PFSK-1 (cell line): ENCODE data around the gene TRIM9.

ENCODE experiments used
- FOXP2 ChIP-seq: optimal IDR thresholded peaks from 2 replicates; pipeline ENCODE3; 2011; ENCODE audit warnings: borderline replicate concordance, control low read depth, inconsistent platforms; ENCODE audit not compliant: insufficient read depth; ENCODE audit errors: extremely low read length, extremely low read depth
- POLR2AphosphoS5 ChIP-seq: IDR thresholded peaks from 2 replicates; pipeline ENCODE4 v1.6.1; 2012; ENCODE audit warnings: low read depth, mild to moderate bottlenecking, control low read depth, low read length, moderate library complexity
- SIN3A ChIP-seq: IDR thresholded peaks from 2 replicates; pipeline ENCODE4 v1.6.1; 2012; ENCODE audit warnings: mild to moderate bottlenecking, low read length, moderate library complexity, borderline replicate concordance; ENCODE audit not compliant: insufficient read depth
- TAF1 ChIP-seq: IDR thresholded peaks from 2 replicates; pipeline ENCODE4 v1.6.1; 2012; ENCODE audit warnings: low read length, control low read depth, borderline replicate concordance; ENCODE audit not compliant: insufficient read depth
- TF ChIP-seq, protein P1 (sequence below), 2 experiments: IDR thresholded peaks; 2 replicates each; pipeline versions ENCODE4 v1.6.1 to v1.8.0; 2011 to 2012; ENCODE audit warnings: low read depth in 2 of 2, low read length in 2 of 2, control low read depth in 1 of 2, inconsistent platforms in 1 of 2, mild to moderate bottlenecking in 1 of 2, moderate library complexity in 1 of 2; ENCODE audit not compliant: insufficient read depth in 1 of 2

TRIM9 gene

DNA sequence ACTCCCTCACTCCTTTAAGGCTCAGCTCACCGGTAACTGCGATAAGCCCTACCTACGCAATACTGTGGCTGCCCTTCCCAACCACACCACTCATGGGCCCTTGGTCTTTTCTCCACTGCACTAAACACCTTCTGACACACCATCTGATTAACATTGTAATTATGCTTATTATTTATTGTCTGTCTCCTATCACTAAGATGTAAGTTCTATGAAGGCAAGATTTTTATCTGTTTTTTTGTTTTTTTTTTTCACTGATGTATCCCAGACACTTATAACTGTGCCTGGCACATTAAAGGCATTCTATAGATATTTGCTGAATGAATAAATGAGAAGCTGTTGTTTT, 116.4 kb downstream of the TRIM9 start:
- TF ChIP-seq, protein P1, sequence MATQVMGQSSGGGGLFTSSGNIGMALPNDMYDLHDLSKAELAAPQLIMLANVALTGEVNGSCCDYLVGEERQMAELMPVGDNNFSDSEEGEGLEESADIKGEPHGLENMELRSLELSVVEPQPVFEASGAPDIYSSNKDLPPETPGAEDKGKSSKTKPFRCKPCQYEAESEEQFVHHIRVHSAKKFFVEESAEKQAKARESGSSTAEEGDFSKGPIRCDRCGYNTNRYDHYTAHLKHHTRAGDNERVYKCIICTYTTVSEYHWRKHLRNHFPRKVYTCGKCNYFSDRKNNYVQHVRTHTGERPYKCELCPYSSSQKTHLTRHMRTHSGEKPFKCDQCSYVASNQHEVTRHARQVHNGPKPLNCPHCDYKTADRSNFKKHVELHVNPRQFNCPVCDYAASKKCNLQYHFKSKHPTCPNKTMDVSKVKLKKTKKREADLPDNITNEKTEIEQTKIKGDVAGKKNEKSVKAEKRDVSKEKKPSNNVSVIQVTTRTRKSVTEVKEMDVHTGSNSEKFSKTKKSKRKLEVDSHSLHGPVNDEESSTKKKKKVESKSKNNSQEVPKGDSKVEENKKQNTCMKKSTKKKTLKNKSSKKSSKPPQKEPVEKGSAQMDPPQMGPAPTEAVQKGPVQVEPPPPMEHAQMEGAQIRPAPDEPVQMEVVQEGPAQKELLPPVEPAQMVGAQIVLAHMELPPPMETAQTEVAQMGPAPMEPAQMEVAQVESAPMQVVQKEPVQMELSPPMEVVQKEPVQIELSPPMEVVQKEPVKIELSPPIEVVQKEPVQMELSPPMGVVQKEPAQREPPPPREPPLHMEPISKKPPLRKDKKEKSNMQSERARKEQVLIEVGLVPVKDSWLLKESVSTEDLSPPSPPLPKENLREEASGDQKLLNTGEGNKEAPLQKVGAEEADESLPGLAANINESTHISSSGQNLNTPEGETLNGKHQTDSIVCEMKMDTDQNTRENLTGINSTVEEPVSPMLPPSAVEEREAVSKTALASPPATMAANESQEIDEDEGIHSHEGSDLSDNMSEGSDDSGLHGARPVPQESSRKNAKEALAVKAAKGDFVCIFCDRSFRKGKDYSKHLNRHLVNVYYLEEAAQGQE (IDR thresholded peaks at IDR 0.05; ENCODE audit: insufficient read depth in 1 of 2, low read depth in 2 of 2, low read length in 2 of 2): no peak
- no peak for TF ChIP-seq SIN3A
- no peak for TF ChIP-seq FOXP2
- no peak for TF ChIP-seq TAF1

DNA sequence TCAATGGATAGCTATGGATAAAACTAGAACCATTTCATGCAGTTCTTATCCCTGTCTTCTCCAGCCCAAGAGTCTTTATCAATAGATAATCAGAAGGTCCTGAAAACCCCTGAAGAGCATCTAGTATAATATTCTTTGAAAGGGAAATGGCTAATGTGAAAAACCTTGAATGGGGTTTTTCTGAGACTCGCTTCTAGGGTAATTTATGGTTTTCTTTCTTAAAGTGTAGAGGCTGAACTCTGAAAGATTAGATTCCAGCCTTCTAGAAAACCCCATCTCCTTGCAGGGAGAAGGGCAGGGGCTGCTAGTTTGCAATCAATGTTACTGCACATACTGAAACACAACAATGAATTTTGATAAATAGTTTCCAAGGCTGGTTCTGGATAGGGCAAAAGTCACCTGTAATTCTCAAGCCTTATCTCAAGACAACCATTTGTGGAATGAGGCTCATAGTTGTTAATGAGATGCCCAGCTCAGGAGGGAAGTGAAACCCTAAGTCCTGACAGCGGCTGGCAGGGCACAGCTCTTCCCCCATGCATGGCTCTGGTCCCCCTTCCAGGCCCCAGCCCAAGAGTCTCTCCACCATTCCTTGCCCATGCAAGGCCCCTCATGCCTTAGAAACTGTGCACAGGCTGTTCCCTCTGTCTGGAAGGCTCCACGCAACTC, 116.9 kb downstream of the TRIM9 start:
- TF ChIP-seq, protein P1 (IDR thresholded peaks at IDR 0.05; ENCODE audit: insufficient read depth in 1 of 2, low read depth in 2 of 2, low read length in 2 of 2): no peak
- TF ChIP-seq FOXP2 (no peak), TAF1 (no peak), SIN3A (no peak), POLR2AphosphoS5 (no peak)

DNA sequence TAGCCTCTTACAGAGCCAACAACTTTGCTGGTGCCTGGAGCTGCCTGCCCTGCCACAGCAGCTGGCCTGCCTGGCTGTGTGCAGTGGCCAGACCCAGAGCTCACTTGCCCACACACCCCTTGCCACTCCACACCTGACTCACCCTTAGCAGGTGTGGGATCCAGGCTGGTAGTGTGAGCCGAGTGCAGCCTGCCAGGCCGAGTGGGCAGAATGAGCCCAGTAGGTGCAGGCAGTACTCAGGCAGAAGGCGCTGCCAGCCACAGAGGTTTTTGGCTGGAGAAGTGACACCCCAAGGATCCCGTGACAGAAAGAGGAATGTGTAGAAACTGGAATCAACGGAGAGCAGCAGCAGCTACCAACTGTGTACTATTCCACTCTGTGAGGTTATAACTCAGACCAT, 120.8 kb downstream of the TRIM9 start:
- TF ChIP-seq, protein P1 (IDR thresholded peaks at IDR 0.05; ENCODE audit: insufficient read depth in 1 of 2, low read depth in 2 of 2, low read length in 2 of 2): no peak
- no peak for TF ChIP-seq FOXP2
- TF ChIP-seq POLR2AphosphoS5: no peak
- no peak for TF ChIP-seq TAF1

DNA sequence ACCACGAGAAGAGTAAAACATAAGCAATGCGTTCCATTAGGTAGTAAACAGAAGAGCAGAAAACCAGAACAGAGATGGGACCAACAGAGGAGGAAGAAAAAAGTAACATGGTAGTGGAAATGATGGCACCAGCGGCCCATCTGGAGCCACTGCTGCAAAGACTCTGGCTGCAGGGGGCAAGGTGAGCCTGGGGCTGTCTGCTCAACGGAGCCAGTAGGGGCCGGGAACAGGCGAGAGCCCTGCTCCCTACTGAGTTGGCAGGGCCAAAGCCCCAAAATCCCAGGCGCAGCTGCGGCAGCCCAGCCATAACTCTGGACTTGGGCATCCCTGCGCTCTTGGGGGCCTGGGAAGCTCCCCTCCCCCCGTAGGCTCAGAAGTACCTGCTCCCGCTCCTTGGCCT, 122.2 kb downstream of the TRIM9 start:
- TF ChIP-seq TAF1 (no peak), FOXP2 (no peak), POLR2AphosphoS5 (no peak), SIN3A (no peak)
- TF ChIP-seq, protein P1 (IDR thresholded peaks at IDR 0.05; ENCODE audit: insufficient read depth in 1 of 2, low read depth in 2 of 2, low read length in 2 of 2): no peak
